Lower lobe of right lung (tissue), 2 donors: Measurements from ENCODE around the gene MRM2. TPM values are rescaled to one million over a fixed set of nuclear protein-coding genes. Genes with fewer than 3 reads are reported as not detected.
A peak's percentile ranks its signal among the peaks of the same experiment; 100 is the strongest.

Experiments used
- ATAC-seq, 2 donors: fragments of 200-7000 bp; cut with Tn5 transposase; one replicate each; pipeline ENCODE4 v1.9.1; 2020 to 2022; ENCODE audit warnings: mild to moderate bottlenecking in 2 of 2, moderate library complexity in 2 of 2
- DNase-seq: peaks from one replicate; pipeline ENCODE4 v3.0.0-alpha.2; 2020
- H3K27ac ChIP-seq: fragments of 200-600 bp; one replicate; pipeline ENCODE4 v1.8.0; 2022
- H3K27me3 ChIP-seq: fragments of 200-600 bp; one replicate; pipeline ENCODE4 v1.8.0; 2022; ENCODE audit warnings: low read depth
- H3K36me3 ChIP-seq: fragments of 200-600 bp; one replicate; pipeline ENCODE4 v1.8.0; 2022; ENCODE audit warnings: mild to moderate bottlenecking
- H3K4me1 ChIP-seq: fragments of 200-600 bp; one replicate; pipeline ENCODE4 v1.8.0; 2022
- H3K4me3 ChIP-seq: fragments of 200-600 bp; one replicate; pipeline ENCODE4 v1.8.0; 2022; ENCODE audit warnings: mild to moderate bottlenecking
- H3K9me3 ChIP-seq: fragments of 200-600 bp; one replicate; pipeline ENCODE4 v1.8.0; 2022
- CTCF ChIP-seq: fragments of 200-600 bp; IDR thresholded peaks from one replicate; pipeline ENCODE4 v1.8.0; 2022; ENCODE audit warnings: antibody characterized with exemption, mild to moderate bottlenecking
- intact Hi-C: fragments of 100-400 bp; cut with DNase I; formaldehyde crosslinking; loops from one replicate; pipeline ENCODE4 v1.11.0; 2022
- total RNA-seq: library from RNA; stranded (reverse); fragmentation: NEBNext Ultra II Directional; extraction: Animal tissue kit (Norgen Biotek cat#: 25700); gene quantifications from one replicate; pipeline ENCODE4 v1.2.1, GENCODE V29; 2021
- donor health status: DM: no; HTN: yes; CAD: no; lungs with severe emphysema.

The MRM2 gene
- total RNA-seq, 1 donor from 2014 or later: 22.6 TPM

GRCh38 chr7:2258661-2259365, 16.8 kb upstream of the MRM2 start:
- H3K36me3 ChIP-seq: peaks cover 49% of the 10 kb centered on the region
- peak; percentile 44 for DNase-seq
- H3K9me3 ChIP-seq: no peaks in the 10 kb centered on the region
- H3K4me1 ChIP-seq: no peaks in the 10 kb centered on the region
- H3K27ac ChIP-seq: no peak overlapping the region
- intact Hi-C loops: no loop called here
- no peak for ATAC-seq
- H3K27me3 ChIP-seq: no peaks in the 10 kb centered on the region
- no peak for TF ChIP-seq CTCF
- H3K4me3 ChIP-seq: no peak overlapping the region

GRCh38 chr7:2257651-2258050, 15.6 kb upstream of the MRM2 start:
- ATAC-seq (no peak), DNase-seq (no peak)
- H3K36me3 ChIP-seq: peaks cover 40% of the 10 kb centered on the region
- no peak for TF ChIP-seq CTCF
- H3K27me3 ChIP-seq: no peaks in the 10 kb centered on the region
- no peak overlapping the region for H3K4me3 ChIP-seq
- intact Hi-C loops: no loop called here
- no peaks in the 10 kb centered on the region for H3K4me1 ChIP-seq
- H3K27ac ChIP-seq: no peak overlapping the region
- no peaks in the 10 kb centered on the region for H3K9me3 ChIP-seq

GRCh38 chr7:2257046-2257551, 15.1 kb upstream of the MRM2 start:
- H3K9me3 ChIP-seq: no peaks in the 10 kb centered on the region
- peaks cover 39% of the 10 kb centered on the region for H3K36me3 ChIP-seq
- intact Hi-C loops: no loop called here
- H3K4me1 ChIP-seq: no peaks in the 10 kb centered on the region
- DNase-seq: no peak
- no peak for ATAC-seq
- no peaks in the 10 kb centered on the region for H3K27me3 ChIP-seq
- H3K27ac ChIP-seq: no peak overlapping the region
- TF ChIP-seq CTCF: no peak
- H3K4me3 ChIP-seq: no peak overlapping the region

- ATAC-seq (no peak), DNase-seq (no peak)
- H3K4me3 ChIP-seq: no peak overlapping the region
- intact Hi-C loops: no loop called here
- no peak overlapping the region for H3K27ac ChIP-seq
- H3K27me3 ChIP-seq: no peaks in the 10 kb centered on the region
- no peaks in the 10 kb centered on the region for H3K4me1 ChIP-seq
- no peak for TF ChIP-seq CTCF
- H3K36me3 ChIP-seq: peaks cover 39% of the 10 kb centered on the region
- H3K9me3 ChIP-seq: no peaks in the 10 kb centered on the region
Observed at GRCh38 chr7:2256306-2257045, 14.5 kb upstream of the MRM2 start.

DNA sequence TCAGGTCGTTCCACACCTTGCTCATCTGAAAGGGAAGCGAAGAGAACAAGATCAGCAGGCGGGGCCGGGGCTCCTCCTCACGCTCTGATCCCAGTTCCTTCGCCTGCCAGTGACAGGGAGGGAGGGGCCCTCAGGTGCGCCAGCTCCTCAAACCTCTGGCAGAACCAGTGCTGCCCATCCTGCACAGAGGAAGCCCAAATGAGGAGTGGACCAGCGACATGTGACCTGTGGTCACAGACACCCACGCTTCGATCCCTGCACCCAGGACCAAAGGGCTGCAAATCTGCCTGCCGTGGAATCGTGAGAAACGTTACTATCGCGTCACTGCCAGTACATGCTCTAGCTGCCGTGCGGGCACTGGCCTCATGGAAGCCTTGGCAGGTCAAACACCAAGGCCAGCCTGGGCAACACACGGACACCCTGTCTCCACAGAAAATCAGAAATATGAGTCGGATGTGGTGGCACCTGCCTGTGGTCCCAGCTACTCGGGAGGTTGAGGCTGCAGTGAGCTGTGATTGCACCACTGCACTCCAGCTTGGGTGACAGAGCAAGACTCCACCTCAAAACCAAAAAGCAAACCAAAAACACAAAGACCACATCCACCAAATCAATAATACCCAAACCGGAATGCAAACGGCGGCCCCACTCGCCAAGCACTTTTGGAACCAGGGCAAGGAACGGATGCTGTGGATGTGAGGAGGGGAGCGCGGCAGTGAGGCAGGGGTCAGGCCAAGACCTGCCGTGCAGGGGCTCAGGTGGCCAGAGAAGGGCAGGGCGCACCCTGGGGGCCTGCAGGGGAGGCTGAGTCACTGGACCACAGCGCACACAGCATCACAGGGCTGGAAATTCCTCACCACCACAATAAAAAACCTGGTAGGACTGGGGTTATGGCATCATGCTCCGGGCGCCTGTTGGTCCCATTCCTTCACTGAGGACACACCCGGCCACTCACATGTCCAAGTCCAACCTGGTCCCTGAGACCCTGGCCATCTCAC, 13.4 kb upstream of the MRM2 start:
- H3K4me1 ChIP-seq: no peaks in the 10 kb centered on the region
- ATAC-seq (no peak), DNase-seq (no peak)
- H3K36me3 ChIP-seq: peaks cover 39% of the 10 kb centered on the region
- no peak overlapping the region for H3K4me3 ChIP-seq
- intact Hi-C loops: no loop called here
- no peak overlapping the region for H3K27ac ChIP-seq
- H3K9me3 ChIP-seq: no peaks in the 10 kb centered on the region
- no peaks in the 10 kb centered on the region for H3K27me3 ChIP-seq
- no peak for TF ChIP-seq CTCF
